Measurements from ENCODE around the gene LYRM1.
A peak's percentile ranks its signal among the peaks of the same experiment; 100 is the strongest.

The LYRM1 gene

DNA sequence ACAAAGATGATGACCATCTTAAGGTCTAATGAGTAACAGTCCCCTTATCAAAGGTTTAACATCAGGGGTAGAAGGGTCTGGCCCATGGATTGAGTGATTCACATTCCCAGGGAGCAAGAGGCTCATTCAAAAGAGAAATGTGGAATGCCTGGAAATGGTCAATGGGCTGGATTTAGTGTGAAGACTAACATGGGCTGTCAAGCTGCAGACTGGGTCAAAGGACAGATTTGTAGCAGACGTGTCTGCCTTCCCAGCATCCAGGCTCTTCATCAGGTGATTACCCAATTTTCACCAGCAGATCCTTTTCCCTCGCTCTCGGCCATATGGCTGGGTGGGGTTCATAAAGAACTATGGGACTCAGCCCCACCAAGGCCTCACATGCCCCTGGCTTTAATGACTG, 27.2 kb upstream of the LYRM1 start:
- DNase-seq = no peak

DNA sequence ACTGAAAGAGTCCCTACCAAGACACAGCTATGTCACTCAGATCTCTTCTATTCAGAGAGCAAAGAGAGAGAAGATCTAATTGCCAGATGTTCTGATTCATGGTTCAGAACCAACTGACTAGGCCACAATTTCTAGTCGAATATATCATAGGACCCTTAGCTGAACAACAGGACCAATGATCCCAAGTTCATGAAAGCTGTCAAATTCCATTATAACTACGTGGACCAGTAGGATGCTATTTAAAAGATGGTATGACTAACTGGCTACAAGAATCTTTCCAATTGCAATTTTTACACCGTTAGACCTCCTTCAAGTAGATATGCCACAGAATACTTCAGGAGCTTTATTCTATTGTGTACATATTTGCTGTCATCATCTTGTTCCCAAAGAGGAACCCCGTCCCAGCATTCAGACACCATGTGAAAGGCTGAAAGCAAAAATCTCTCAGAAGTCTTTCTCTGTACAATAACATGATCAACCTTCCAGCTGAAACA, 26.4 kb upstream of the LYRM1 start:
- DNase-seq = no peak

DNA sequence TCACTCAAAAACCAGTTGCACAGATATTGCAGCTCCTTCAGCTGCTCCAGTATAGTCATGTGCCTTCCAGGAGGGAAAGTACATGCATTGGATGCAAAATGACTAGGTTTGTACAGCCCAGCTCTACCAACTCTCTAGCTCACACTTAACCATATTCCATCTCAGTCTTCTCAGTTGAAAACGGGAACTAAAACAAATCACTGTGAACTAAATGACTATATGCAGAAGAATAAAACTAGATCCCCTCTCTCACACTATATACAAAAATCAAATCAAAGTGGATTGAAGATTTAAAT, 25.3 kb upstream of the LYRM1 start:
- DNase-seq = no peak

DNA sequence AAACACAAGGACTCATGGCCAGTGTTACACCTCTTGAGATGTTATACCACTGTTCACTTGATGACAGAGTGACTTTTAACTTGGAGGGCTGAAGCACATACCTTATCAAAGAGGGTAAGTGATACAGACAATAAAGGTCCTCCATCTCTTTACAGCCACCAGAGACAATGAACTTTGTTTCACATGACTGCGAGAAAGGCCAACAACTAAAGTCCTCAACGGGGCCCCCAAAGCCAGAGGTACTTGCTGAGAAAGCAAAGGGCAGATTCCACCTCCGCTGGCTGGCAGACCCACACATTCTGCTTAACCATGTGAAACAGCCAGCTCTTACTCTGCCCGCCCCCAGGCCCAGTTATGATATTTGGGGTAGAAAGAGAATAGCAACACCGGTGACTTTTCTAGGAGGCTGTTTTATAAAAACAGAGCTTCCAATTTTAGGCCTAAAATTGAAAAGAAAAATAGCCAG, 21.9 kb upstream of the LYRM1 start:
- DNase-seq = no peak

DNA sequence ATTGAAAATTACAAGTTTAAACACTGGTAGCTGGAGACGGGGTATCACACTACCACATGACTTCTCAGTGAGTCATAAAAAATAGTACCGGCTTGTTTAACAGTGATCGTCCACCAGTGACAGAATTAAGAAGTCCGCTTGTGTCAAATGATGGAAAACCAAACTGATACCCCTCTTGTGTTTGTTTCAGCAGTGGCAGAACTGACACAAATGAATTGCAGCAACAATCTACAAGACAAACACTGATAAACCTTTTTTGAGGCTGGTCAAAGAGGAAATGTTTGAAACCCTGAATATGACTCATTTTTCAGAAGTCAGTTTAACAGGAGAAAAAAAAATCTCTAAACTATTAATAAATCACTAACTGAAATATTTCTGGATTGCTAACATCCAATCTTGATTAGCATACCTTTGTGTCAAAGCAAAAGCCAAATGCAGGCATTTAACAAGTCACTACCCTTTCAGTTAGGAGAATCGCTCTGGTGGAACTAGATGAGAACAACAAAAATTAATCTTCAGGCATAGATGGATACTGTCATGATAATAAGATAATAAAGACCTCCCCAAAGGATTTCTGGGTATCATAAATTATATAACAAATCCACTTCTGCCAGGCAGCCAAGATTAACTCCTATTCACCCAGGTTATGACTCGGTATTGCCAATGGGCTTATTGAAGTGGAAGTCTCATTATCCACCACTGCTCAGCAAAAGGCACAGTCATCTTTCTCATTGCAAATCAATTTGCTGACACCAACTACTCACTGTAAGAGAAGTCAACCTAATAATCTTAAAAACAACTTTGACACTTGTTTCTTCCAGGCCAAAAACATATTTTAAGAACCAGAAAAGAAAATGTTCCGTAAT, 21.2 kb upstream of the LYRM1 start:
- DNase-seq = no peak

DNA sequence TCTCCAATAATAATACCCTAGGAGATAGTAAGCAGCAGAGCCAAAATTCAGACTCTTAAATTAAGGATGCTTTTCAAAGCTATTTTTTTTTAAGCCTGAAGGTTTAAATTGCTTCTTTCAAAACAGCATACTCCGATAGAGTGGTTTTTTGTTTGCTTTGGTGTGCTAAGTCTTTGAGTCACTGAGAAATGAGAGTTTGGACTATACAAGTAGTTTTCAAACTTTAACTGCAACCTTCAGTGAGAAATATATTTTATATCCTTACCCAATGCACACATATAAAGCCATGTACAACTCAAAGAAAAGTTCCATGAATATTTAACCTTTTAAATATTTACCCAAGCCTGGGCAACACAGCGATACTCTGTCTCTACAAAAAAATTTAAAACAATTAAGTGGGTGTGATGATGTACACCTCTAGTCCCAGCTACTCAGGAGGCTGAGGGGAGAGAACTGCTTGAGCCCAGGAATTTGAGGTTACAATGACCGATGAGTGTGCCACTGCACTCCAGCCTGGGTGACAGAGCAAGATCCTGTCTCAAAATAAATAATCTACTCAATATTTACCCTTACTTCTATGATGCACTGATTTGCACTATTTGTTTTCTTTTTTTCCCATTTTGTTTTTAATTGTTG, 19.6 kb upstream of the LYRM1 start:
- no peak for DNase-seq

DNA sequence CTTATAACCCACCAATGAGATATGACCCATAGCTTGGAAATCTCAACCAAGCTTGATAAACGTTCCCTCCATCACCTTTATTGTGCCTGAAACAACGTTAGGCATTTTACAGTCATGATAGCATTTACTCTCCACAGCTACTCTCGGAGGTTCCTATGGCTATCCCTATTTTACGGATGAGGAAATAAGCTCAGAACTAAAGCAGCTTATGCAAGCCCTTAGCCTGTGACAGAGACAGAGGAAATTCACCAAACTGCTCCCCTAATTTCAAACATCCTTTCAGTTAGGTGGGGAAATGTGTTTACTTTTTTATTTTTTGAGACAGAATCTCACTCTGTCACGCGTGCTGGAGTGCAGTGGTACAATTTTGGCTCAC, 19.1 kb upstream of the LYRM1 start:
- DNase-seq = no peak

DNA sequence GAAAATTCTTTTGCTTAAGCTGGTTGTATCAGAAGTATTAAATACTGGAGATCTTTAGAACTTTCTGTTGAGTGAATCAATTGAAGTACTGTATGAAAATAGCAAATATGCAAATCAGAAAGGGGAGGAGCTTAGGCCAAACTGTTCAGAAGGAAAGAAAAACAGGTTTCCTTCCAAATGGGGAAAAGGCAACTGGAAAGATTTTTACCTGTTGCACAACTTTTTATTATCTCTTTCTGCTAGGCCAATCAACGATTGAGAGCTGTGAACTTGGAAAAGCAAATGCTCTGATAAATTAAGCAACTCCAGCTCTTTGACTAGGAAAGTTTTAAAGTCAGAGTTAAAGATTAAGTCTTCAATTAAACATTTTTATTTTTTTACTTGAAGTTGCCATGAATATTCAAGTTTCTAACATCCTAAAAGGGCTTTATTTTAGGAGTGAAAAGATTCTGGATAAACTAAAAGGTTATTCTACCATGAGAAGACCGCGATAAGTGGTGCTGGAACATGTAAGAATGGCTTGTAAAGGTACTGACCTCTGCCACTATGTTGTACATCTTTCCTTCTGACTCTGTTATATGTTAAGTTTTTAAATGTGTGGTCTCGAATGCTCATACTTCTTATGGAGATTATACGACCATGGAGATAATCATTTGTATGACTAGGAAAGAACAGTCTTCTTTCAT, 16.9 kb upstream of the LYRM1 start:
- DNase-seq = no peak

DNA sequence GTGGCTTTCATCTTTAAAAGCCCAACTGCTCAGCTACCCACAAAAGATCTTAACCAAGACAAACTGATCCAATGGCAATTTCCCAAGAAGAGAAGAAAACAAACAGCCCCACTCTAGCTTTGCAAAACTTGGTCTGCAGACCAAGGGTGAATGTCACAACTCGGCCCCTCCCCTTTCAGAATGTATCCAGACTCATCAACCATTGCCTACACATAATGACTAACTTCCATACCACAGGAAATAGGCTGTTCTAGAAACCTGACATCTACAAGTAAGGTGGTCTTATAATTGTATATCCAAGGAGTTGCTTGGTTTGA, 16.4 kb upstream of the LYRM1 start:
- no peak for DNase-seq

DNA sequence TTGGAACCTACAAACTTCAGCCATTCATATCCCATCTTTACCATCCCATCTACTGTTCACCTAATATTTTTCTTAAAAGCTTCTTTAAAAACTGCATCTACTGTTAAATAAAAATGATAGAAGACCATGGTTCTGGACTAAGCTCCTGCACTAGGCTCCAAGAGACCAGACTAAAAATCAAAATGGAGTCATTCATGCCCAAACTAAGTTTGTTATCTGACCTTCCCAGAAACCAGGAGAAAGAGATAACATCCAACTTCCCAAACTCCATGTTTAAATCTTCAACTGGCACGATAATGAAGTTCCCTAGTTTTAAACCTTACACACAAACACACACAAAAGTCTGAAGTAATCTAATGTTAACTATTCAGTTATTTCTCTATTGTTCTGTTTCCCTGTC, 14.3 kb upstream of the LYRM1 start:
- DNase-seq = no peak

DNA sequence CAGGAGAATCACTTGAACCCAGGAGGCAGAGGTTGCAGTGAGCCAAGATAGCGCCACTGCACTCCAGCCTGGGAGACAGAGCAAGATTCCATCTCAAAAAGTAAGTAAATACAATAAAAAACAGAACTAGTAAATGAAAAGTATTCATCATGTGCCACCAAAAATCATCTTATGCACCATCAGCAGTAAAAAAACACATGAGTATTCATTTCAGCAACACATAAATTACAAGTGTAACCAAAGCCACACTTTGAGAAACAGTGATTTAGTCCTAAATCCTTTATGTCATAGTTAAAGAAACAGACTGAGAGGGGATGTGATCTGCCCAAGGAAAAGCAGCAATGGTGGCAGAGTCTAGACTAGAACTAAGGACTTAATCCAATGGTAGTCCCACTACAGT, 13.4 kb upstream of the LYRM1 start:
- DNase-seq = no peak

DNA sequence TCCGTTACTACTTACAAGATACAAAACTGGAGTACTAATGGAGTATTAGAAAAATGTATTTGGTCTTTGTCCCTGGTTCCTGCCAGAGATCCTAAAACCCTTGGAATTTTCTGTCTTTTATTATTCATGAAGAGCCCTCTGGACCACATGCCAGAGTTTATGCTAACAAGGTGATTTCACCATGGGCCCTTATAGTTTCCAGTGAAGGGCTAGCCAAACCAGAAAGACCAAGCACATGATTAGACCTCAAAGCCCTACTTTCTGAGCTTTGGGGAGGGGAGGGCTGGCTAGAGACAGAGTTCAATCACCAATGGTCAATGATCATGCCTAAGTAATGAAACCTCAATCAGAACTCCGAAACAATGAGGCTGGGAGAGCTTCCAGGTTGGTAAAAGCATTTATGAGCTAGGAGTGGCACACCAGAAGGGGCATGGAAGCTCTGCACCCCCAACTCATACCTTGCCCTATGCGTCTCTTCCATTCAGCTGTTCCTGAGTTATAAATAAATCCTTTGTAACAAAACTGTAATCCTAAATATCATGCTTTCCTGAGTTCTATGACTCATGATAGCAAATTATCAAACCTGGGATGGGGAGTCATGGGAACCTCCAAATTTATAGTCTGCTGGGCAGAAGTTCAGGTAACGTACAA, 10.8 kb upstream of the LYRM1 start:
- DNase-seq = no peak

DNA sequence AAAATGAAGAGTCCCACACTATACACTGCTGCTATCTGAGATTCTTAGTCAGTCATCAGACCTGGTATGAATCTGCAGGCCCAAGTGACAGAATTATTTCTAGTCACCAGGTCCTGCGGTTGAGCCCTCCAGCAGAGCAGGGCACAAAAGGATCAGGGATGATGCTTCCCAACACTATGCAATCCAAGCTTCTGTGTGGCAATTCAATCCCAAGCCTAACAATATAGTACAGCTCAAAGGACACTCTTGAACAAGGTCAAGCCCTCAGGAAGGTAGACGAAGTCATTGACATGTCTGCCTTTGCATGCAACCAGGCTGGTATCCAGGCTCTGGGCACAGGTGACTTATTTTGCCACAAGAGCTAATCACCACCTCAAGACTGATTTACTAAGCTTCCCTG, 6.2 kb upstream of the LYRM1 start:
- no peak for DNase-seq

DNA sequence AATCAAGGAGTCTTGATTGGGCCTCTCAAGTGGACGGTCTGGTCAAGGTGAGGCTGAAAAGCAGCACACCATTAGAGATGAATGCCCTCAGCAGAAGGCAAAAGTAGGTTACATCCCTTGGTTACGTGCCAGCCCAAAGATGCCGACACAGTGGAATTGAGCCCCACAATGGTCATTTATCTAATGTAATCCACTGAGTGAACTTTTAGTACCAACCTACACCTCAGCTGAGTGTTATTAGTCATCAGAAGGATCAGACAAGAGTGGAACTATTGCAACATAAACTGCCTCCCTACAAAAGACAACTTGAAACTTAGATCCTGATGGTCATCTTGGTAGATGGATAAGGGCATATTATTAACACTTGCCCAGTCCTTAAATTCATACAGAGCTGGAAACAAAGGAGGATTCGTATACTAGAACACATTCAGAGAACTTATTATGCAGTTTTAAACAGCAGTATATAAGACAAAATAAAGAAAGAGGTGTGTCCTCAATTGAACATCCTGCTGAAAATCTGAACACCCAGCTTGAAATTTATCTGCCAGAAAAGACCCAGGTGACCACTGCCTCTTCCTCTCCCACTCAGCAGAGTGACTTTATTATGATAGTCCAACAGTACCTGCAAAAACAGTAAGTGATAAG, 3.2 kb upstream of the LYRM1 start:
- DNase-seq = no peak

DNA sequence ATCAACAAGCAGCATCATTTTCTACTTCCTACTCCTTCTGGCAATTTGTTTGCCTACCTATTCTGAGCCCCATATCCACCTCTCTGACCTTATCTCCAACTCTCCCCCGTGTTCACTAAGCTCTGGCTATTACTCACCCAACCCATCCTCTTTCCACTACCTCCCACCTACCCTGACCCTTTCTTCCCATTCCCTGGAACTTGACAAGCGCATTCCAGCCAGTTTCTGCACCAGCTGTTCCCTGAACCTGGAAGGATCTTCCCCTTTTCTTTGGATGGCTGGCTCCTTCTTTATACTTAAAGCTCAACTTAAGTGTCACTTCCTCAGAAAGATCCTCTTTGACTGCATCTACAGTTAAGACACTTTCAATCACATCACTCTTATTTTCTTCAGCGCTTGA, 2.6 kb upstream of the LYRM1 start:
- no peak for DNase-seq

DNA sequence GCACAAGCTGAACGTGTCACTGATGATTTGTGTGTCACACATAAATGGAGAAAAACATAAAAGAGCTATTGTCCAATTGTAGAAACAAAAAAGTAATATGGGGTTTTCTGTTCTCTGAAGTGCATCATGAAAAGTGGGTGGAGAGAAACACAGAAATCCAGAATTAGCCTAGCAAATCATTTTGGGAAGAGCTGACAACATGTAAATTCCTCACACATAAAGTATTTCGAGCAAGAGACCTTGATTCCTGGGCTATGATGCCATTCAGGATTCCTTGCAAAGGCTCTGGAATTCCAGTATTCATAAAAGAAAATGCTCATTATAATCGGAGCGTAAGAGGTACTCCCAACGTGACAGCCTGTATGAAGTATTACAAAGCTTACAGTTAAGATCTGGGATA, 1.5 kb upstream of the LYRM1 start:
- DNase-seq = no peak

DNA sequence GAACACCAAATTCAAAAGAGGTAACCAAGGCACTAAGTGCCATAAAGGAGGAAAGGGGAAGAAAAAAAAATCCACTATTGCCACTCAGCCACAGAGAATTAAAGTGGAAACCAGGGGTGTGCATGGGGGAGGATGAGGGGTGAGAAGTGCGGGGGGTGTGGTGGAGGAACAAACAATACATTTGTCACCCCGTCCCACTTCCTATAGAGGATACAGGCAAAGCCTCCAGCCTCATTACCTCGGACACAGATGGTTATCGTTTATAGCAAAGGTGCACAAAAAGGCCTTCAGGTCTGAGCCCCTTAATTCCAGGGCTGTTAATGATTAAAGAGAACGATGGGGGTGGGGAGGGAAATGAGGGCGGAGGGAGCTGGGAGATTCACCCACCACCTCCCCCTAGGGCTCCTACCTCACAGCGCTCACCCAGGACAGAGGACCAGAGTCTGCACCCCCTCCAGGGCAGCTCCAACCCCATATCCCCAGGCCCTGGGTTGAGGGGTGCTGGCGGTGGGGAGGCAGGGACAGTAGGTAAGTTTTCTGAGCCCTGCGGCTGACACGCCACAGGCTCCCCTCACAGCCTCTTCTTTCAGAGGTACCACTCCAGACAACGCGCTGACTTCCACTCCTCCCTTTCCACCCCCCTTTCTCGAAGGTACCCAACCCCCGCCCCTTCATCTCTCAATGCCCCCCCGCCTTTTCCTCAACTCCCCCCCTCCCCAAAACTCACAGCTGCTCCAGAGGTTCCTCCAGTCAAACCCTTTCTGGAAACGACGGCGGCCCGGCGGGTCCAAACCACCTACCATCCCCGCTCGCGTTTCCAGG, 883 bp upstream of the LYRM1 start:
- DNase-seq = no peak

DNA sequence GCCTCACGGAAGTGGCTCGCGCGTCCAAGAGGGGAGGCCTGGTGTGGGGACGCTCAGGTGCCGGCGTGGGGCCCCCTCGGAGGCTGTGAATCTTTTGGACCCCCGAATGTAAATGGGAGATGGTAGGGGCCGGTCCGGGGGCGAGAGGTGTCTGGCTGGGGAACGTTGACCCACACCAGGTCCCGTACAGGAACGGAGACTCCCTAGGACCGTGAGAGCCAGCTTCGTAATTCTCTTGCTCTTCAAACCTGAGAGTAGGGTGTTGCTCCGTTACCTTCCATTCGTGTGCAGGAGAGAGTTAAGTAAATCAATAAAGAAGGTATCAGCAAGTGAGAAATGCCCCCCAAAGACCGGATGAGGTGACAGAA, 481 bp downstream of the LYRM1 start:
- DNase-seq = no peak

DNA sequence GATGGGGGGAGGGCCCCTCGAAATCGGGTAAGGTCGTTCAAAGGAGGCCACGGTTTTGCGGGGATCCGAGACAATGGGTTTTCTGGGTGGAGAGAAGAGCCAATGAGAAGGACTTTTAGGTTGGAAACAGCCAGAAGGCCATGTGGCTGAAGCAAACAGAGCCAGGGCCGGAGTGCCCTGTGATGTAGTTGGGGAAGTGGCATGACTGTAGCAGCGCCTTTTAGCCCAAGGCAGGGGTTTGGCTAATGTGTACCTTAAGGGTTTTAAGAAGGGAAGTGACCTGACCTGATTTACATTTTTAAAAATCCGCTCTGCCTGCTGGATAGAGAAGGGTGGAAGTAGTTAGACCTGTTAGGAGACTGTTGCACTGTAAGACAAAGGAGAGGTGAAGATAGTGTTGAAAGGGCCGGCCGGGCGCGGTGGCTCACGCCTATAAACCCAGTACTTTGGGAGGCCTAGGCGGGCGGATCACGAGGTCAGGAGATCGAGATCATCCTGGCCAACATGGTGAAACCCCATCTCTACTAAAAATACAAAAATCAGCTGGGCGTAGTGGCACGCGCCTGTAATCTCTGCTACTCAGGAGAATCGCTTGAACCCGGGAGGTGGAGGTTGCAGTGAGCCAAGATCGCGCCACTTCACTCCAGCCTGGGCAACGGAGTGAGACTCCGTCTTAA, 1.0 kb downstream of the LYRM1 start:
- peak; percentile 21 to 25 for DNase-seq

DNA sequence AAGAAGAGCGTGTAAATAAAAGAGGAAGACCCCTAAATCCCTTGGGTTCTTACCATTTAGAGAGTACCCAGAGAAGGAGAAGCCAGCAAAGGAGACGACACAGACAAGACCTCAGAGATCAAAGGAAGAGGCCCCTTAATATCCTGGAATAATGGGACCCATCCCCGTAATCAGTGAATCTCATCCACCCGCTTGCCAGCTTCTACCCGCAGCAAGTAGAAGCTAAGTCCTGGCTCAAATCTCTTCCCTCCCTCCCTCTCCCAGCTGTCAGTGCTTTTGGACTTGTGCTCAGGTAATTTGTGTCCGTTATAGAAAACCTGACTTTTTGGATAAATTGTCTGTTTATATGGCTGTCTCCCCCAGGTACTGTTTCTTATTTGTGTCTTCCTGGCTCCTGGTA, 1.9 kb downstream of the LYRM1 start:
- DNase-seq = no peak

DNA sequence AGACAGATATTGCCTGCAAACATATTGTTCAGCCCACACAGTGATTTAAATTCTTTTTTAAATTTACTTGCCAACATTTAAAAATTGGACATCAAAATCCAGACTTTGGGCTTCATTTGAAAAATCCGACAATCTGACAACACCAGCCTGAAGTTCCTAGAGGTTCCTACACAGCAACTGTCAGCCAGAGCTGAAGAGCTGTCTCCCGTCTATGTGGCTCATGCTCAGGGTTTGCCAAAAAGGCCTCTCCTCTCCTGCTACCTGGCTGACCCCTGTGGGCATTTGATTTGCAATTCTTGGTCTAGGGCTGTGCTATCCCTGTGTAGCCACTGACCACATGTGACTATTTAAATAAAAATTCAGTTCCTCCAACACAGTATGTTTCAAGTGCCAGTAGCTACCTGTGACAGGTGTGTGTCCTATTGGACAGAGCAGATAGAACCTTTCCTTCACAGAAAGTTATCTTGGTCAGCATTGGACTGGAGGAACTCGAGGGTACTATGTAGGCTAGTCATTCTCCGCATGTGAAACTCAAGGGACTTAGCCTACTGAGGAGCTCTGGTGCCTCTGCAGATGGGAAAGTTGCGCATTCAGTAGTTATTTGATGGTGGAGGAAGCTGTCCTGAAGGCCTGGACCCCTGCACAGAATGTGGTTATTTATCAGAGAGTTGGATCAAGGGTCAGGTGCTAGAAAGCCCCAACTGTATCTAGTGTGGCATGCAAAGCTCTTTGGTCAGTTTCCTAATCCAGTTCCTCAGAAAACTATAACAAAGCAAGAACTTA, 2.7 kb downstream of the LYRM1 start:
- DNase-seq = no peak

Data from stimulated activated CD4-positive, alpha-beta T cell treated with anti-CD3 and anti-CD28 coated beads, Interleukin-2, amount 100 ng/mL, for 24 hours (primary cell).